ENCODE data around the gene OR7C2. TPM values are rescaled to one million over a fixed set of nuclear protein-coding genes. Genes with fewer than 3 reads are reported as not detected.

Gene OR7C2
- total and polyA plus RNA-seq, 2 experiments from 2014 or later: not detected

DNA sequence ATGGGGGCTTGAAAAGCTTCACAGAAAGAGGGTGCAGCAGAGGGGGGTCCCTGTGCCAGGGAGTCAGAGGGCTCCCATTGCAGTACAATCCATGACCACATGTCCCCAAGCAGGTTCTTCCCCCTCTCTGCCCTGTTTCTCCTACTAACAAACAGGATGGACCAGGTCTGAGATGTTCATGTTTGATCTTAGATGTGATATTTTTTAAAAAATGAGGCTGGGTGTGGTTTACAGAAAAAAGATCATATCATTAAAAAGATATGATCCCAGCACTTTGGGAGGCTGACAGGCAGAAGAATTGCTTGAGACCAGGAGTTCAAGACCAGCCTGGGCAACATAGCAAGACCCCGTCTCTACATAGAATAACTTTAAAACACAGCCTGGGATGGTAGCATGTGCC is 9.1 kb downstream of the OR7C2 start:
- H3F3A ChIP-seq (replicated peaks; ENCODE audit: low read depth): no peaks in the 10 kb centered on the region
- no peak overlapping the region for H3K27ac ChIP-seq (ENCODE audit: low read depth)
- no peak overlapping the region for H3K4me3 Mint-ChIP-seq
- no peaks in the 10 kb centered on the region for H3K27me3 ChIP-seq (ENCODE audit: insufficient read depth)
- no peak for DNase-seq (ENCODE audit: low spot score)
- H4K20me1 ChIP-seq (replicated peaks; ENCODE audit: insufficient read depth): no peaks in the 10 kb centered on the region
- H3K4me3 ChIP-seq: no peak overlapping the region
- no peak for ATAC-seq
- H2AFZ ChIP-seq: no peak overlapping the region
- H3K27me3 Mint-ChIP-seq (ENCODE audit: insufficient read depth, low read depth, poor library complexity): peaks cover 3% of the 10 kb centered on the region
- no peaks in the 10 kb centered on the region for H3K4me1 ChIP-seq (ENCODE audit: insufficient read depth)
- no peak overlapping the region for H3K27ac Mint-ChIP-seq
- no peak for TF ChIP-seq EZH2 (IDR thresholded peaks at IDR 0.05; ENCODE audit: low read depth, unreplicated experiment)
- TF ChIP-seq CREB1 (CRISPR knock-in tag; IDR thresholded peaks at IDR 0.05; ENCODE audit: low read depth): no peak
- TF ChIP-seq, protein P1, sequence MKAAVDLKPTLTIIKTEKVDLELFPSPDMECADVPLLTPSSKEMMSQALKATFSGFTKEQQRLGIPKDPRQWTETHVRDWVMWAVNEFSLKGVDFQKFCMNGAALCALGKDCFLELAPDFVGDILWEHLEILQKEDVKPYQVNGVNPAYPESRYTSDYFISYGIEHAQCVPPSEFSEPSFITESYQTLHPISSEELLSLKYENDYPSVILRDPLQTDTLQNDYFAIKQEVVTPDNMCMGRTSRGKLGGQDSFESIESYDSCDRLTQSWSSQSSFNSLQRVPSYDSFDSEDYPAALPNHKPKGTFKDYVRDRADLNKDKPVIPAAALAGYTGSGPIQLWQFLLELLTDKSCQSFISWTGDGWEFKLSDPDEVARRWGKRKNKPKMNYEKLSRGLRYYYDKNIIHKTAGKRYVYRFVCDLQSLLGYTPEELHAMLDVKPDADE (IDR thresholded peaks at IDR 0.05): no peak
- TF ChIP-seq NANOG (IDR thresholded peaks at IDR 0.05; ENCODE audit: borderline replicate concordance): no peak
- no peak for TF ChIP-seq STAT1 (IDR thresholded peaks at IDR 0.05; ENCODE audit: unreplicated experiment)
- TF ChIP-seq POLR2AphosphoS5 (IDR thresholded peaks at IDR 0.05; ENCODE audit: low read depth): no peak
- no peak for TF ChIP-seq ZNF114 (CRISPR knock-in tag; IDR thresholded peaks at IDR 0.05)
- TF ChIP-seq JUNB (IDR thresholded peaks at IDR 0.05; ENCODE audit: unreplicated experiment): no peak
- peaks cover 35% of the 10 kb centered on the region for H3K36me3 Mint-ChIP-seq (ENCODE audit: low read depth)
- H3K9me3 Mint-ChIP-seq: peaks cover 85% of the 10 kb centered on the region
- H3K4me2 ChIP-seq: no peak overlapping the region
- H3K79me2 ChIP-seq (replicated peaks; ENCODE audit: insufficient read depth): no peaks in the 10 kb centered on the region
- H3K36me3 ChIP-seq (ENCODE audit: insufficient read depth): no peaks in the 10 kb centered on the region
- no peaks in the 10 kb centered on the region for H3K9me2 ChIP-seq (ENCODE audit: insufficient read depth)
- H3K4me1 Mint-ChIP-seq: no peaks in the 10 kb centered on the region

- H4K20me1 ChIP-seq (replicated peaks; ENCODE audit: insufficient read depth): no peaks in the 10 kb centered on the region
- Mint-ChIP-seq H3K4me1 (no peaks in the 10 kb centered on the region), H3K27me3 (ENCODE audit: insufficient read depth, low read depth, poor library complexity) (peaks cover 5% of the 10 kb centered on the region), H3K4me3 (no peak overlapping the region), H3K27ac (no peak overlapping the region), H3K36me3 (ENCODE audit: low read depth) (peaks cover 39% of the 10 kb centered on the region), H3K9me3 (peaks cover 85% of the 10 kb centered on the region)
- H3K27ac ChIP-seq (ENCODE audit: low read depth): no peak overlapping the region
- H2AFZ ChIP-seq: no peak overlapping the region
- no peaks in the 10 kb centered on the region for H3K9me2 ChIP-seq (ENCODE audit: insufficient read depth)
- H3K27me3 ChIP-seq (ENCODE audit: insufficient read depth): no peaks in the 10 kb centered on the region
- no peaks in the 10 kb centered on the region for H3F3A ChIP-seq (replicated peaks; ENCODE audit: low read depth)
- no peak overlapping the region for H3K4me3 ChIP-seq
- H3K4me1 ChIP-seq (ENCODE audit: insufficient read depth): no peaks in the 10 kb centered on the region
- H3K36me3 ChIP-seq (ENCODE audit: insufficient read depth): no peaks in the 10 kb centered on the region
- H3K4me2 ChIP-seq: no peak overlapping the region
- H3K79me2 ChIP-seq (replicated peaks; ENCODE audit: insufficient read depth): no peaks in the 10 kb centered on the region
- ATAC-seq (no peak), DNase-seq (ENCODE audit: low spot score) (no peak)
- TF ChIP-seq STAT1 (IDR thresholded peaks at IDR 0.05; ENCODE audit: unreplicated experiment): no peak
- TF ChIP-seq CTCF (conservative IDR thresholded peaks at IDR 0.05; ENCODE audit: low read depth in 2 of 2): no peak
- TF ChIP-seq ZNF462 (CRISPR knock-in tag; IDR thresholded peaks at IDR 0.05): no peak
- no peak for TF ChIP-seq NANOG (IDR thresholded peaks at IDR 0.05; ENCODE audit: borderline replicate concordance)
- no peak for TF ChIP-seq ZNF331 (CRISPR knock-in tag; IDR thresholded peaks at IDR 0.05; ENCODE audit: low read depth)
- TF ChIP-seq POLR2AphosphoS5 (IDR thresholded peaks at IDR 0.05; ENCODE audit: low read depth): no peak
Observed at GRCh38 chr19:14952767-14953166, 11.5 kb downstream of the OR7C2 start.

Measured in GM23338 (cell line).